K562 (cell line): Measurements from ENCODE around the gene EPX. TPM values are rescaled to one million over a fixed set of nuclear protein-coding genes. Genes with fewer than 3 reads are reported as not detected.

Experiments used
- BRD9 ChIP-seq: fragments of 450-650 bp; IDR thresholded peaks from 2 replicates; pipeline ENCODE4 v1.6.1; 2018; ENCODE audit warnings: low read depth; ENCODE audit not compliant: partially characterized antibody
- ERF ChIP-seq: fragments of 450-650 bp; formaldehyde crosslinking; IDR thresholded peaks from 2 replicates; pipeline ENCODE4 v1.4.0; 2020; ENCODE audit warnings: mild to moderate bottlenecking, mixed read lengths
- HCFC1 ChIP-seq: IDR thresholded peaks from 2 replicates; pipeline ENCODE4 v1.6.1; 2012; ENCODE audit warnings: low read depth, low read length, improper control_type of control experiment
- HDAC8 ChIP-seq: fragments of 450-650 bp; IDR thresholded peaks from 2 replicates; pipeline ENCODE4 v1.6.1; 2016; ENCODE audit warnings: mild to moderate bottlenecking, missing genetic modification characterization, moderate library complexity, missing compliant biosample characterization
- NCOR1 ChIP-seq: fragments of 450-650 bp; IDR thresholded peaks from 2 replicates; pipeline ENCODE4 v1.6.1; 2016; ENCODE audit warnings: mild to moderate bottlenecking, moderate library complexity
- NFRKB ChIP-seq: fragments of 450-650 bp; IDR thresholded peaks from 2 replicates; pipeline ENCODE4 v1.6.1; 2016; ENCODE audit warnings: low read depth
- NR4A1 ChIP-seq, 2 experiments: fragments of 250-450 bp in 1 of 2; fragments of 450-650 bp in 1 of 2; sonication (Bioruptor Pico) in 1 of 2; IDR thresholded peaks; 2 replicates each; pipeline versions ENCODE4 v1.4.0 to v1.6.1; 2016 to 2020; ENCODE audit warnings: mild to moderate bottlenecking in 2 of 2, missing compliant biosample characterization in 1 of 2, missing genetic modification characterization in 1 of 2, moderate library complexity in 1 of 2
- PHB ChIP-seq: fragments of 250-450 bp; sonication (Bioruptor Pico); IDR thresholded peaks from 2 replicates; pipeline ENCODE4 v1.5.0; 2021
- PHF8 ChIP-seq: fragments of 200-600 bp; sonication (generic); IDR thresholded peaks from 2 replicates; pipeline ENCODE4 v1.6.1; 2012; ENCODE audit warnings: mixed run types, mild to moderate bottlenecking, inconsistent platforms, low read length, moderate library complexity, borderline replicate concordance
- POLR3A ChIP-seq: IDR thresholded peaks from 2 replicates; pipeline ENCODE4 v1.6.1; 2011; ENCODE audit warnings: borderline replicate concordance, mild to moderate bottlenecking, moderate library complexity; ENCODE audit not compliant: insufficient read length, insufficient read depth; ENCODE audit errors: extremely low read depth
- STAT5A ChIP-seq: IDR thresholded peaks from 2 replicates; pipeline ENCODE4 v1.6.1; 2012; ENCODE audit warnings: low read length, inconsistent platforms, borderline replicate concordance
- TAF9B ChIP-seq: fragments of 450-650 bp; IDR thresholded peaks from 2 replicates; pipeline ENCODE4 v1.6.1; 2018; ENCODE audit warnings: mild to moderate bottlenecking; ENCODE audit not compliant: partially characterized antibody
- ZBTB26 ChIP-seq: fragments of 450-650 bp; formaldehyde crosslinking; IDR thresholded peaks from 2 replicates; pipeline ENCODE4 v1.4.0; 2022; ENCODE audit warnings: missing genetic modification characterization
- ZC3H11A ChIP-seq: IDR thresholded peaks from 2 replicates; pipeline ENCODE4 v1.6.1; 2012; ENCODE audit warnings: low read depth, low read length, improper control_type of control experiment
- ZFP36 ChIP-seq: fragments of 150-350 bp; IDR thresholded peaks from 2 replicates; pipeline ENCODE4 v1.6.1; 2018; ENCODE audit warnings: low read length, low read depth; ENCODE audit not compliant: partially characterized antibody
- ZNF143 ChIP-seq: sonication (generic); formaldehyde crosslinking; IDR thresholded peaks from 2 replicates; pipeline ENCODE4 v1.9.0; 2022; ENCODE audit warnings: mild to moderate bottlenecking, missing genetic modification reagents
- polyA plus RNA-seq, 8 experiments: library from polyadenylated mRNA; depleted of rRNA in 4 of 8; stranded (reverse) in 5 of 8; unstranded in 3 of 8; fragments of >200 nt; fragmentation: Nextera tagmentation in 2 of 8; fragmentation: Illumina TruSeq in 1 of 8; extraction: Ambion mirVana in 2 of 8; extraction: Trizol in 1 of 8; gene quantifications; 2 replicates each; pipeline versions ENCODE4 v1.2.1 to v1.2.3, GENCODE V29; 2011 to 2014; ENCODE audit warnings: inconsistent platforms in 1 of 8, missing spikeins in 1 of 8
- total RNA-seq, 7 experiments: library from RNA; depleted of rRNA in 6 of 7; stranded (reverse); fragments of >200 nt in 6 of 7; fragmentation: Illumina TruSeq in 2 of 7; extraction: Trizol in 2 of 7; gene quantifications; 2 replicates each; pipeline versions ENCODE4 v1.2.1 to v1.2.3, GENCODE V29; 2011 to 2021; ENCODE audit warnings: low replicate concordance in 1 of 7
- TF ChIP-seq, protein P1 (sequence below): IDR thresholded peaks from 2 replicates; pipeline ENCODE4 v1.6.1; 2011; ENCODE audit not compliant: insufficient read length; ENCODE audit errors: extremely low read depth
- TF ChIP-seq, protein P2 (sequence below): fragments of 250-450 bp; sonication (Bioruptor Pico); IDR thresholded peaks from 2 replicates; pipeline ENCODE4 v1.6.1; 2021; ENCODE audit warnings: mild to moderate bottlenecking
- TF ChIP-seq, protein P3 (sequence below): sonication (generic); formaldehyde crosslinking; IDR thresholded peaks from 2 replicates; pipeline ENCODE4 v1.8.0; 2022; ENCODE audit warnings: missing genetic modification reagents, mild to moderate bottlenecking, borderline replicate concordance
- TF ChIP-seq, protein P4 (sequence below): IDR thresholded peaks from 2 replicates; pipeline ENCODE4 v1.6.1; 2011; ENCODE audit warnings: borderline replicate concordance, low read depth, mild to moderate bottlenecking, moderate library complexity, low read length; ENCODE audit not compliant: insufficient read depth, poor library complexity, severe bottlenecking

EPX gene
- total and polyA plus RNA-seq, 9 of the 15 experiments (the other 6 are each of a cell fraction or from before 2014, with no cell fraction given): 0.07 to 0.33 (median 0.19) TPM; not detected in 3

- no peak for TF ChIP-seq NCOR1
- TF ChIP-seq, protein P1, sequence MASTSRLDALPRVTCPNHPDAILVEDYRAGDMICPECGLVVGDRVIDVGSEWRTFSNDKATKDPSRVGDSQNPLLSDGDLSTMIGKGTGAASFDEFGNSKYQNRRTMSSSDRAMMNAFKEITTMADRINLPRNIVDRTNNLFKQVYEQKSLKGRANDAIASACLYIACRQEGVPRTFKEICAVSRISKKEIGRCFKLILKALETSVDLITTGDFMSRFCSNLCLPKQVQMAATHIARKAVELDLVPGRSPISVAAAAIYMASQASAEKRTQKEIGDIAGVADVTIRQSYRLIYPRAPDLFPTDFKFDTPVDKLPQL: no peak
- 0 out of 2 replicates have a peak, but pooled peaks have one; percentile 27 for TF ChIP-seq HDAC8 (tag)
- TF ChIP-seq PHB: no peak
- TF ChIP-seq NFRKB: no peak
- TF ChIP-seq, protein P2, sequence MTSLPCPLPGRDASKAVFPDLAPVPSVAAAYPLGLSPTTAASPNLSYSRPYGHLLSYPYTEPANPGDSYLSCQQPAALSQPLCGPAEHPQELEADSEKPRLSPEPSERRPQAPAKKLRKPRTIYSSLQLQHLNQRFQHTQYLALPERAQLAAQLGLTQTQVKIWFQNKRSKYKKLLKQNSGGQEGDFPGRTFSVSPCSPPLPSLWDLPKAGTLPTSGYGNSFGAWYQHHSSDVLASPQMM: no peak
- TF ChIP-seq, protein P3, sequence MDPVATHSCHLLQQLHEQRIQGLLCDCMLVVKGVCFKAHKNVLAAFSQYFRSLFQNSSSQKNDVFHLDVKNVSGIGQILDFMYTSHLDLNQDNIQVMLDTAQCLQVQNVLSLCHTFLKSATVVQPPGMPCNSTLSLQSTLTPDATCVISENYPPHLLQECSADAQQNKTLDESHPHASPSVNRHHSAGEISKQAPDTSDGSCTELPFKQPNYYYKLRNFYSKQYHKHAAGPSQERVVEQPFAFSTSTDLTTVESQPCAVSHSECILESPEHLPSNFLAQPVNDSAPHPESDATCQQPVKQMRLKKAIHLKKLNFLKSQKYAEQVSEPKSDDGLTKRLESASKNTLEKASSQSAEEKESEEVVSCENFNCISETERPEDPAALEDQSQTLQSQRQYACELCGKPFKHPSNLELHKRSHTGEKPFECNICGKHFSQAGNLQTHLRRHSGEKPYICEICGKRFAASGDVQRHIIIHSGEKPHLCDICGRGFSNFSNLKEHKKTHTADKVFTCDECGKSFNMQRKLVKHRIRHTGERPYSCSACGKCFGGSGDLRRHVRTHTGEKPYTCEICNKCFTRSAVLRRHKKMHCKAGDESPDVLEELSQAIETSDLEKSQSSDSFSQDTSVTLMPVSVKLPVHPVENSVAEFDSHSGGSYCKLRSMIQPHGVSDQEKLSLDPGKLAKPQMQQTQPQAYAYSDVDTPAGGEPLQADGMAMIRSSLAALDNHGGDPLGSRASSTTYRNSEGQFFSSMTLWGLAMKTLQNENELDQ (CRISPR knock-in tag): no peak
- no peak for TF ChIP-seq POLR3A
- 0 out of 2 replicates have a peak, but pooled peaks have one; percentile 34 for TF ChIP-seq ERF (CRISPR knock-in tag)
- no peak for TF ChIP-seq ZNF143 (CRISPR knock-in tag)
- no peak for TF ChIP-seq BRD9
- TF ChIP-seq ZC3H11A: no peak
- TF ChIP-seq STAT5A: no peak
- TF ChIP-seq, protein P4, sequence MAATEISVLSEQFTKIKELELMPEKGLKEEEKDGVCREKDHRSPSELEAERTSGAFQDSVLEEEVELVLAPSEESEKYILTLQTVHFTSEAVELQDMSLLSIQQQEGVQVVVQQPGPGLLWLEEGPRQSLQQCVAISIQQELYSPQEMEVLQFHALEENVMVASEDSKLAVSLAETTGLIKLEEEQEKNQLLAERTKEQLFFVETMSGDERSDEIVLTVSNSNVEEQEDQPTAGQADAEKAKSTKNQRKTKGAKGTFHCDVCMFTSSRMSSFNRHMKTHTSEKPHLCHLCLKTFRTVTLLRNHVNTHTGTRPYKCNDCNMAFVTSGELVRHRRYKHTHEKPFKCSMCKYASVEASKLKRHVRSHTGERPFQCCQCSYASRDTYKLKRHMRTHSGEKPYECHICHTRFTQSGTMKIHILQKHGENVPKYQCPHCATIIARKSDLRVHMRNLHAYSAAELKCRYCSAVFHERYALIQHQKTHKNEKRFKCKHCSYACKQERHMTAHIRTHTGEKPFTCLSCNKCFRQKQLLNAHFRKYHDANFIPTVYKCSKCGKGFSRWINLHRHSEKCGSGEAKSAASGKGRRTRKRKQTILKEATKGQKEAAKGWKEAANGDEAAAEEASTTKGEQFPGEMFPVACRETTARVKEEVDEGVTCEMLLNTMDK: no peak
- peak; percentile 19 for TF ChIP-seq ZFP36
- peak; percentile 62; the same call in 1 of the 2 replicates for TF ChIP-seq NR4A1 (CRISPR knock-in tag; IDR thresholded peaks at IDR 0.05)
- TF ChIP-seq NR4A1 (tag; IDR thresholded peaks at IDR 0.05): peak; percentile 56
- TF ChIP-seq ZBTB26: no peak
- no peak for TF ChIP-seq HCFC1
- TF ChIP-seq TAF9B: no peak
- TF ChIP-seq PHF8: no peak
Observed at GRCh38 chr17:58184986-58185761, 7.4 kb upstream of the EPX start (continued).
